Peyer's patch (tissue), 4 donors: ENCODE results near the gene ZNF775. TPM values are rescaled to one million over a fixed set of nuclear protein-coding genes. Genes with fewer than 3 reads are reported as not detected.

Source experiments
- DNase-seq, 3 donors: peaks; one replicate each; pipeline ENCODE4 v3.0.0-alpha.2; 2017 to 2019
- H3K27ac ChIP-seq, 4 donors: fragments of 200-600 bp; sonication (generic); one replicate each; pipeline ENCODE4 v1.5.1; 2016 to 2019
- H3K27me3 ChIP-seq, 2 donors: fragments of 200-600 bp; sonication (generic); one replicate each; pipeline ENCODE4 v1.5.1; 2019
- H3K36me3 ChIP-seq, 3 donors: fragments of 200-600 bp; sonication (generic); one replicate each; pipeline ENCODE4 v1.5.1; 2016 to 2019
- H3K4me1 ChIP-seq, 4 donors: fragments of 200-600 bp; sonication (generic); one replicate each; pipeline ENCODE4 v1.5.1; 2016 to 2019
- H3K4me3 ChIP-seq, 4 donors: fragments of 200-600 bp; sonication (generic); 1 replicate in 3 of 4; 2 replicates in 1 of 4; pipeline ENCODE4 v1.5.1; 2016 to 2019; ENCODE audit warnings: mild to moderate bottlenecking in 1 of 4
- H3K9me3 ChIP-seq, 4 donors: fragments of 200-600 bp; sonication (generic); one replicate each; pipeline ENCODE4 v1.5.1; 2016 to 2019; ENCODE audit warnings: mild to moderate bottlenecking in 1 of 4
- POLR2A ChIP-seq, 2 donors: fragments of 450-650 bp; IDR thresholded peaks; one replicate each; pipeline ENCODE4 v1.5.1; 2017; ENCODE audit warnings: antibody characterized with exemption in 2 of 2, mild to moderate bottlenecking in 2 of 2, moderate library complexity in 2 of 2
- total RNA-seq, 4 donors: library from RNA; depleted of rRNA; stranded (reverse); fragments of >200 nt; gene quantifications; one replicate each; pipeline ENCODE4 v1.1.0, GENCODE V29; 2016
- TF ChIP-seq, protein P1 (sequence below), 6 experiments: fragments of 450-650 bp in 4 of 6; fragments of 200-600 bp in 2 of 6; sonication (generic) in 1 of 6; IDR thresholded peaks; one replicate each; pipeline ENCODE4 v1.5.1; 2017 to 2019; ENCODE audit warnings: antibody characterized with exemption in 6 of 6, mild to moderate bottlenecking in 3 of 6, moderate library complexity in 1 of 6

Gene ZNF775
- total RNA-seq, 4 donors from 2014 or later, result 1.7 to 2.8 (median 2.5) TPM

DNA sequence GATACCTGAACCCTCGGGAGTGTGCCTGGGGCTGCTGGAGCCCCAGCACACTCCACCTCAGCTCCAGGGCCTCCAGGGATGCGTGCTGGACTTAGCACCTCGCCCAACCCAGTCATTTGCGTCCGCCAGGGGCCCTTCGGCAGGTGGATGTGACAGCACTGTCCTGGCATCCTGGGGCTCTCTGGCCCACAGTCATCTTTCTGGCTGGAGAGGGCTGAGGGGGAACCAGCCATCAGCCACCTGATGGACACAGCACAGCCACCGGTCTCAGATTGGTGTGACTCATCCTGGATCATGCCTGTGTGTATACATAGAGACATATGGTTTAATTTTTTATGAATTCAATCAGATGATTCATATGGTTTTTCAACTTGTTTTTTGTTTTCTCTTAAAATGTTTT lies 11.1 kb downstream of the ZNF775 start:
- peak in 1 of 3 donors; percentile 23 for DNase-seq
- Histone ChIP-seq H3K27me3 (no peaks in the 10 kb centered on the region), H3K4me3 (no peak overlapping the region), H3K4me1 (peaks cover 0 to 4% (median 0%) of the 10 kb centered on the region in 4 donors), H3K9me3 (no peaks in the 10 kb centered on the region), H3K36me3 (no peaks in the 10 kb centered on the region), H3K27ac (no peak overlapping the region)
- TF ChIP-seq, protein P1, sequence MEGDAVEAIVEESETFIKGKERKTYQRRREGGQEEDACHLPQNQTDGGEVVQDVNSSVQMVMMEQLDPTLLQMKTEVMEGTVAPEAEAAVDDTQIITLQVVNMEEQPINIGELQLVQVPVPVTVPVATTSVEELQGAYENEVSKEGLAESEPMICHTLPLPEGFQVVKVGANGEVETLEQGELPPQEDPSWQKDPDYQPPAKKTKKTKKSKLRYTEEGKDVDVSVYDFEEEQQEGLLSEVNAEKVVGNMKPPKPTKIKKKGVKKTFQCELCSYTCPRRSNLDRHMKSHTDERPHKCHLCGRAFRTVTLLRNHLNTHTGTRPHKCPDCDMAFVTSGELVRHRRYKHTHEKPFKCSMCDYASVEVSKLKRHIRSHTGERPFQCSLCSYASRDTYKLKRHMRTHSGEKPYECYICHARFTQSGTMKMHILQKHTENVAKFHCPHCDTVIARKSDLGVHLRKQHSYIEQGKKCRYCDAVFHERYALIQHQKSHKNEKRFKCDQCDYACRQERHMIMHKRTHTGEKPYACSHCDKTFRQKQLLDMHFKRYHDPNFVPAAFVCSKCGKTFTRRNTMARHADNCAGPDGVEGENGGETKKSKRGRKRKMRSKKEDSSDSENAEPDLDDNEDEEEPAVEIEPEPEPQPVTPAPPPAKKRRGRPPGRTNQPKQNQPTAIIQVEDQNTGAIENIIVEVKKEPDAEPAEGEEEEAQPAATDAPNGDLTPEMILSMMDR (IDR thresholded peaks at IDR 0.05), result no peak
- no peak for TF ChIP-seq POLR2A (IDR thresholded peaks at IDR 0.05)

DNA sequence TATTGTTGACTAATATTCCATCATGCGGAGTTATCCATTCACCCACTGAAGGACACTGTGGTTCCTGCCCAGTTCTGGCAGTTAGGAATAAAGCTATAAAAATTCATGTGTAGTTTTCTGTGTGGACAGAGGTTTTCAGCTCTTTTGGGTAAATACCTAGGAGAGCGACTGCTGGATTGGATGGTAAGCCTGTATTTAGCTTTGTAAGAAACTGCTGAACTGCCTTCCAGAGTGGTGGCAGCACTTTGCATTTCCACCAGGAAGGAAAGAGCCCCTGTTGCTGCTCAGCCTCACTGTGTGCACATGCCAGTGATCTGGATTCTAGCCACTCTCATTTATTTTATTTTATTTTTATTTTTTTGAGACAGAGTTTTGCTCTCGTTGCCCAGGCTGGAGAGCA lies 14.2 kb downstream of the ZNF775 start:
- no peak for DNase-seq
- Histone ChIP-seq H3K4me3 (no peak overlapping the region), H3K9me3 (no peaks in the 10 kb centered on the region), H3K36me3 (peaks cover 0 to 13% (median 0%) of the 10 kb centered on the region in 3 donors), H3K27ac (no peak overlapping the region), H3K4me1 (no peaks in the 10 kb centered on the region), H3K27me3 (no peaks in the 10 kb centered on the region)
- TF ChIP-seq, protein P1 (IDR thresholded peaks at IDR 0.05), result no peak
- no peak for TF ChIP-seq POLR2A (IDR thresholded peaks at IDR 0.05)

DNA sequence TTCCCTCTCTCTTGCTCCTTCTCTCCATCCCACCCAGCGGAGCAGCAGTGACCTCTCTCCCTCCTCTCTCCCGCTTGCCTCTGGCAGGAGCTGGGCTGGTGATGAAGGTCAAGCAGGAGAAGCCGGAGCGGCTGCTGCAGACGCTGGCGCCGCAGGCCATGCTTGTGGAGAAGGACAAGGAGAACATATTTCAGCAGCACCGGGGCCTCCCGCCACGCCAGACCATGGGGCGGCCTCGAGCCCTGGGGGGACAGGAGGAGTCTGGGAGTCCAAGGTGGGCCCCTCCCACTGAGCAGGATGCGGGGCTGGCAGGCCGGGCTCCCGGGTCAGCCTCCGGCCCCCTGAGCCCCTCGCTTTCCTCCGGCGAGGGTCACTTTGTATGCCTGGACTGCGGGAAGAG lies 17.3 kb downstream of the ZNF775 start:
- no peaks in the 10 kb centered on the region for H3K9me3 ChIP-seq
- no peaks in the 10 kb centered on the region for H3K27me3 ChIP-seq
- no peak for TF ChIP-seq POLR2A (IDR thresholded peaks at IDR 0.05)
- TF ChIP-seq, protein P1 (IDR thresholded peaks at IDR 0.05), result no peak
- H3K4me3 ChIP-seq, result no peak overlapping the region
- peaks cover 0 to 13% (median 0%) of the 10 kb centered on the region in 3 donors for H3K36me3 ChIP-seq
- no peaks in the 10 kb centered on the region for H3K4me1 ChIP-seq
- no peak overlapping the region for H3K27ac ChIP-seq
- DNase-seq, result peak in 1 of 3 donors; percentile 44

DNA sequence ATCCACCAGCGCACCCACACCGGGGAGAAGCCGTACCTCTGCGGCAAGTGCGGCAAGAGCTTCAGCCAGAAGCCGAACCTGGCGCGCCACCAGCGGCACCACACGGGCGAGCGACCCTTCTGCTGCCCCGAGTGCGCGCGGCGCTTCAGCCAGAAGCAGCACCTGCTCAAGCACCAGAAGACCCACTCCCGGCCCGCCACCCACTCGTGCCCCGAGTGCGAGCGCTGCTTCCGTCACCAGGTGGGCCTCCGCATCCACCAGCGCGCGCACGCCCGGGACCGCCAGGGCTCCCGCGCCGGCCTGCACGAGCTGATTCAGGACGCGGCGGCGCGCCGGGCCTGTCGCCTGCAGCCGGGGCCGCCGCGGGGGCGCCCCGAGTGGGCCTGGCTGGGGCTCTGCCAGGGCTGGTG lies 17.7 kb downstream of the ZNF775 start:
- Histone ChIP-seq H3K27ac (no peak overlapping the region), H3K4me1 (no peaks in the 10 kb centered on the region), H3K9me3 (no peaks in the 10 kb centered on the region), H3K27me3 (no peaks in the 10 kb centered on the region), H3K4me3 (no peak overlapping the region), H3K36me3 (peaks cover 0 to 13% (median 0%) of the 10 kb centered on the region in 3 donors)
- peak in 1 of 3 donors; percentile 36 for DNase-seq
- TF ChIP-seq, protein P1 (IDR thresholded peaks at IDR 0.05), result no peak
- no peak for TF ChIP-seq POLR2A (IDR thresholded peaks at IDR 0.05)

DNA sequence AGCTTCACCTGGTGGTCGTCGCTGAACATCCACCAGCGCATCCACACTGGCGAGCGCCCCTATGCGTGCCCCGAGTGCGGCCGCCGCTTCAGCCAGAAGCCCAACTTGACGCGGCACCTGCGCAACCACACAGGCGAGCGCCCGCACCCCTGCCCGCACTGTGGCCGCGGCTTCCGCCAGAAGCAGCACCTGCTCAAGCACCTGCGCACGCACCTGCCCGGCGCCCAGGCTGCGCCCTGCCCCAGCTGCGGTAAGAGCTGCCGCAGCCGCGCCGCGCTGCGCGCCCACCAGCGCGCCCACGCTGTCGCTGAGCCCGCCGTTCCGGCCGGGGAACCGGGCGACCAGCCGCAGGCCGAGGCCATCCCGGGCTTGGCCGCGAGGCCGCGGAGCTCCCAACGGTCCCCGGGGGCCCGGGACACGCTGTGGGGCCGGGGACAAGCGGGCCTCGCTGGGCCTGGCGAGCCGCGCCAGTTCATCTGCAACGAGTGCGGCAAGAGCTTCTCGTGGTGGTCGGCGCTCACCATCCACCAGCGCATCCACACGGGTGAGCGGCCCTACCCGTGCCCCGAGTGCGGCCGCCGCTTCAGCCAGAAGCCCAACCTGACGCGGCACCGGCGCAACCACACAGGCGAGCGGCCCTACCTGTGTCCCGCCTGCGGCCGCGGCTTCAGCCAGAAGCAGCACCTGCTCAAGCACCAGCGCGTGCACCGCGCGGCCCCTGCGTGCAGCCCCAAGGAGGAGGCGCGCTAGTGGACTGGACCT lies 18.4 kb downstream of the ZNF775 start:
- TF ChIP-seq, protein P1 (IDR thresholded peaks at IDR 0.05), result no peak
- TF ChIP-seq POLR2A (IDR thresholded peaks at IDR 0.05), result no peak
- Histone ChIP-seq H3K36me3 (peaks cover 0 to 13% (median 0%) of the 10 kb centered on the region in 3 donors), H3K27ac (no peak overlapping the region), H3K9me3 (no peaks in the 10 kb centered on the region), H3K4me3 (no peak overlapping the region), H3K4me1 (no peaks in the 10 kb centered on the region), H3K27me3 (no peaks in the 10 kb centered on the region)
- DNase-seq, result peak in 1 of 3 donors; percentile 40
